Progenitor cell of endocrine pancreas (in vitro differentiated cells): ENCODE data around the gene PRR14. TPM values are rescaled to one million over a fixed set of nuclear protein-coding genes. Genes with fewer than 3 reads are reported as not detected.

Experiments used
- DNase-seq: peaks from one replicate; pipeline ENCODE4 v3.0.0; 2021; ENCODE audit warnings: low spot score; ENCODE audit not compliant: unreplicated experiment
- H3K27ac Mint-ChIP-seq: 2 replicates; pipeline ENCODE4 v1.8.0; 2021; ENCODE audit warnings: mild to moderate bottlenecking, moderate library complexity, mixed read lengths
- H3K27me3 Mint-ChIP-seq: 2 replicates; pipeline ENCODE4 v1.8.0; 2021; ENCODE audit warnings: mixed read lengths
- H3K36me3 Mint-ChIP-seq: 2 replicates; pipeline ENCODE4 v1.8.0; 2022; ENCODE audit warnings: mixed read lengths; ENCODE audit not compliant: insufficient read depth
- H3K4me1 Mint-ChIP-seq: 2 replicates; pipeline ENCODE4 v1.8.0; 2021; ENCODE audit warnings: low read depth, mixed read lengths
- H3K4me3 Mint-ChIP-seq: 2 replicates; pipeline ENCODE4 v1.8.0; 2021; ENCODE audit warnings: low read depth, mild to moderate bottlenecking, moderate library complexity, mixed read lengths
- H3K9me3 Mint-ChIP-seq: 2 replicates; pipeline ENCODE4 v1.8.0; 2021; ENCODE audit warnings: low read depth, mixed read lengths
- total RNA-seq: library from RNA; stranded (reverse); gene quantifications from 2 replicates; pipeline ENCODE4 v1.2.1, GENCODE V29; 2021
- TF ChIP-seq, protein P1 (sequence below): fragments of 200-600 bp; sonication (generic); IDR thresholded peaks from one replicate; pipeline ENCODE4 v1.5.0; 2021; ENCODE audit warnings: antibody characterized with exemption, mild to moderate bottlenecking; ENCODE audit not compliant: unreplicated experiment

The PRR14 gene
- total RNA-seq, 1 donor from 2014 or later = 58.7 TPM

DNA sequence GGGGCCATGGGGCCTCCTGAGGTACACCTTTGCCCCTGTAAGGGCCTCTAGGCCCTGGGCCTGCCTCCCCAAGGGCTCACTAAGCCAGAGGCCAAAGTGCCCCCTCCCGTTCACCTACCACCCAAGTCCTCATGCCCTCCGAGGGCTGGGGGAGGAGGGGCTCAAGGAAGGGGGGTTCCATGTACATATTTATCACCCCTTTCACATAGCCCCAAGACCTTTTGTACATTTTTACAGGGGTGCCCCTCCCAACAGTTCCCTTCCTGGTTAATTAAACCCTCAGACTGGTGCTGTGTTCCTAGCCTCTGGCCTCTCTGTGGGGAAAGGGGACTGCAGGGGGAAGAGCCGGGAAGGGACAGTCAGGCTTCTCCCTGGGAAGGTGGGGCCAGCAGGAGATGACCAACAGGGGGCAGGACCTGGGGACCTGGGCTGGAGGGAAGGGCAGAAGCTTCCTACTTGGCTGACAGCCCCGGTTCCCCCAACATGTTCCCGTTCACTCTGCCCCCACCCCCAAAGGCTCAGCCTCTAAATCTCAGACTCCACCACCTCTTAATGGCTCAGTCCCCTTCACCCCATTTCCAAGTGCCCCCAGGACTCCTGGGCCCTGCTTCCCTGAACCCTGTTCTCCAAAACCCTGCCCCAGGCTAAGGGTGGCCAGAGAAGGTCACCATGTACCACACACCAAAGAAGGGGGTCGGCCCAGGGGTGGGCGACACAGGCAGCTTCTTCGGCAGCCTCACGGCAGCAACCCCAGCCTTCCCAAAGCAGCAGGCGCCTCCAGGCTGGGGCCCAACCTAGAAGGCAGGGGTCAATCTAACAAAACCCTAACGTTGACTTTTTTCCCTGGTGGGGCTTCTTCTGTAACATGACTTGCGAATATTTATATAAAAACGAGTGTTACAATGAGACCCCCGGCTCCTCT, 19.4 kb downstream of the PRR14 start:
- TF ChIP-seq, protein P1, sequence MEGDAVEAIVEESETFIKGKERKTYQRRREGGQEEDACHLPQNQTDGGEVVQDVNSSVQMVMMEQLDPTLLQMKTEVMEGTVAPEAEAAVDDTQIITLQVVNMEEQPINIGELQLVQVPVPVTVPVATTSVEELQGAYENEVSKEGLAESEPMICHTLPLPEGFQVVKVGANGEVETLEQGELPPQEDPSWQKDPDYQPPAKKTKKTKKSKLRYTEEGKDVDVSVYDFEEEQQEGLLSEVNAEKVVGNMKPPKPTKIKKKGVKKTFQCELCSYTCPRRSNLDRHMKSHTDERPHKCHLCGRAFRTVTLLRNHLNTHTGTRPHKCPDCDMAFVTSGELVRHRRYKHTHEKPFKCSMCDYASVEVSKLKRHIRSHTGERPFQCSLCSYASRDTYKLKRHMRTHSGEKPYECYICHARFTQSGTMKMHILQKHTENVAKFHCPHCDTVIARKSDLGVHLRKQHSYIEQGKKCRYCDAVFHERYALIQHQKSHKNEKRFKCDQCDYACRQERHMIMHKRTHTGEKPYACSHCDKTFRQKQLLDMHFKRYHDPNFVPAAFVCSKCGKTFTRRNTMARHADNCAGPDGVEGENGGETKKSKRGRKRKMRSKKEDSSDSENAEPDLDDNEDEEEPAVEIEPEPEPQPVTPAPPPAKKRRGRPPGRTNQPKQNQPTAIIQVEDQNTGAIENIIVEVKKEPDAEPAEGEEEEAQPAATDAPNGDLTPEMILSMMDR = no peak
- H3K4me3 Mint-ChIP-seq = no peak overlapping the region
- peaks cover 14% of the 10 kb centered on the region for H3K36me3 Mint-ChIP-seq
- DNase-seq = no peak
- H3K4me1 Mint-ChIP-seq = no peaks in the 10 kb centered on the region
- H3K27ac Mint-ChIP-seq = no peak overlapping the region
- no peaks in the 10 kb centered on the region for H3K27me3 Mint-ChIP-seq
- H3K9me3 Mint-ChIP-seq = no peaks in the 10 kb centered on the region

DNA sequence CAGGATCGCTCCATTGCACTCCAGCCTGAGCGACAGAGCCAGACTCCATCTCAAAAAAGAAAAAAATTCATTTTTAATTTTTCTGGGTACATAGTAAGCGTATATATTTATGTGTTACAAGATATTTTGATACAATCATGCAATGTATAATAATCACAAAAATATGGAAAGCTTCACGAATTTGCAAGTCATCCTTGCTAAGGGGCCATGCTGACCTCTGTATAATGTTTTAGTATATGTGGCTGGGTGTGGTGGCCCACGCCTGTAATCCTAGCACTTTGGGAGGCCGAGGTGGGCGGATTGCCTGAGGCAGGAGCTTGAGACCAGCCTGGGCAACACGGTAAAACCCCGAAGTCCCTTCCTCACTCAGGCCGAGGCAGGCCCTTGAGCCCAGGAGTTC, 24.4 kb downstream of the PRR14 start:
- Mint-ChIP-seq H3K4me1 (no peaks in the 10 kb centered on the region), H3K27ac (no peak overlapping the region), H3K36me3 (peaks cover 3% of the 10 kb centered on the region), H3K4me3 (no peak overlapping the region), H3K9me3 (no peaks in the 10 kb centered on the region), H3K27me3 (no peaks in the 10 kb centered on the region)
- TF ChIP-seq, protein P1 = no peak
- no peak for DNase-seq

DNA sequence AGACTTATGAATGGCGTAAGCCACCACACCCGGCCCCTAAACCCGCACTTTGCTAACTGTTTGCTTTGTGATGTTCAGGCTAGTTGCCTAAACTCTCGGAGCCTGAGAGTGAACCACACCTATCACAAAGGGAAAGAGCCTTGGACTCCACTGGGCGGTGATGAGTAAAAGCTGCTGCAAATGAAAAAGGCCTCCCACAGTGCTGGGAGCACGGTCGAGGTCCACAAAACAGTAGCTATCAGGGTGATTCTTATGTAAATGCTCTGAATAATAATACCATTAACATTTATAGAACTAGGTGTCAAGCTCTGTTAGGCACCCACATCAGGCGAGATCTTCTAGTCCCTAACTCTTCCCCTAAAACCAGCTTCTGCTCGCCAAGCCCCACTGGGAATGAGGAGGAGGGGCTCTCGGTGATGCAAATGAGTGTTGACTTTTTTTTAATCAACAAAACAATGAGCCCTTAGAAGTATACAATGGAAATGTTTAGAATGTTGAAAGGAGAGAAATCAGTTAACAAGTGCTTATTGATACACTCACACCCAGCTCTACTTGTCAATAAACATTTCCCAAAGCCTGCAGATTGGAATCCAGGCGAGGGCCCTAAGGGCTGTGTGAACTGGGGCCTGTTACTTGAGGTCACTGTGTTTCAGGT, 27.3 kb downstream of the PRR14 start:
- no peak for DNase-seq
- Mint-ChIP-seq H3K27ac (no peak overlapping the region), H3K9me3 (no peaks in the 10 kb centered on the region), H3K27me3 (no peaks in the 10 kb centered on the region), H3K4me1 (no peaks in the 10 kb centered on the region), H3K36me3 (no peaks in the 10 kb centered on the region), H3K4me3 (no peak overlapping the region)
- TF ChIP-seq, protein P1 = no peak

DNA sequence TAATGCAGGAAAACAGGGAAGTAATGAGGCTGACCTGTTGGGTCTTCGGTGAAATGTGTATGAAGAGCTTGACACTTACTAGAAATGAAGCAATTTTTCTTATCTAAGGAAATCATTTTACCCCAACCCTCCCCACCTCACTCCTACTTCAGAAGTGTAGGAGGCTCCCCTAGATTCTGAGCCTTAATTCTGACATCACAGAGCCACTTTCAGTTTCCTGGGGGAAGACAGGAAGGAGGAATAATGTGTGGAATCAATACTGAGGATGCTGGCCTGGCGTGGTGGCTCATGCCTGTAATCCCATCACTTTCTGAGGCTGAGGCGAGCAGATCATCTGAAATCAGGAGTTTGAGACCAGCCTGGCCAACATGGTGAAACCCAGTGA, 27.8 kb downstream of the PRR14 start:
- DNase-seq = no peak
- Mint-ChIP-seq H3K27me3 (no peaks in the 10 kb centered on the region), H3K36me3 (no peaks in the 10 kb centered on the region), H3K4me3 (no peak overlapping the region), H3K4me1 (no peaks in the 10 kb centered on the region), H3K9me3 (no peaks in the 10 kb centered on the region), H3K27ac (no peak overlapping the region)
- TF ChIP-seq, protein P1 = no peak

DNA sequence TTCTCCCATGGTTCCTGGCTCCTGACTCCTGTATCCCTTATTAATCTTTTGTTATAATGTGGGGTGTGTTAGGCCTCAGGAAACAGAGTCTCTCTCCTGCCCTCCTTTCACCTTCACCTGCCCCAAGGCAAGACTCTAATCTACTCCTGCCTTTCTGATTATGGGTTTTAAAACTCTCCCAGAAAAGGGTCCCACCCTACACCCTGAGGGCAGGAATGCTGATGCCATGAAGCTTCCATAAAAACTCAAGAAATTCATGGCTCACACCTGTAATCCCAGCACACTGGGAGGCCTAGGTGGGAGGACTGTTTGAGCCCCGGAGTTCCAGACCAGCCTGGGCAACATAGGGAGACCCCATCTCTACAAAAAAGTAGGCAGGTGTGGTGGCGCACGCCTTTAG, 29.6 kb downstream of the PRR14 start:
- Mint-ChIP-seq H3K27ac (no peak overlapping the region), H3K4me1 (no peaks in the 10 kb centered on the region), H3K4me3 (no peak overlapping the region), H3K36me3 (no peaks in the 10 kb centered on the region), H3K27me3 (no peaks in the 10 kb centered on the region), H3K9me3 (no peaks in the 10 kb centered on the region)
- no peak for DNase-seq
- TF ChIP-seq, protein P1 = no peak
